Mesodermal cell (in vitro differentiated cells): ENCODE results near the gene C1QA.
"Not testable (repeated sequence)": the region's sequence is repeated elsewhere in the genome, so short reads cannot be mapped to it uniquely, and the experiment has no call there.

ENCODE experiments used
- H3K27ac ChIP-seq: 2 replicates; pipeline ENCODE4 v1.7.0; 2013; ENCODE audit warnings: mild to moderate bottlenecking, low read depth, low read length, moderate library complexity; ENCODE audit not compliant: severe bottlenecking
- H3K36me3 ChIP-seq: 2 replicates; pipeline ENCODE4 v1.7.1; 2013; ENCODE audit warnings: mild to moderate bottlenecking, low read length, moderate library complexity; ENCODE audit not compliant: control insufficient read depth, insufficient read depth
- H3K4me1 ChIP-seq: one replicate; pipeline ENCODE4 v1.7.1; 2013; ENCODE audit warnings: mild to moderate bottlenecking, low read length; ENCODE audit not compliant: insufficient read depth, control insufficient read depth, poor library complexity, severe bottlenecking
- H3K4me3 ChIP-seq: 2 replicates; pipeline ENCODE4 v1.7.0; 2013; ENCODE audit warnings: low read length, control low read depth, mild to moderate bottlenecking; ENCODE audit not compliant: insufficient read depth, poor library complexity, severe bottlenecking; ENCODE audit errors: extremely low read depth
- H3K9me3 ChIP-seq: 2 replicates; pipeline ENCODE4 v1.7.1; 2013; ENCODE audit warnings: mild to moderate bottlenecking, low read length, moderate library complexity; ENCODE audit not compliant: control insufficient read depth
- WGBS, 2 experiments: methylation state at CpG; one replicate each; pipeline ENCODE4 v1.1.5; 2013; ENCODE audit warnings: missing lambda C conversion rate in 2 of 2; ENCODE audit not compliant: insufficient coverage in 2 of 2; 5-methylcytosine and 5-hydroxymethylcytosine counted together

The C1QA gene

GRCh38 chr1:22658385-22659163 is 22.1 kb downstream of the C1QA start:
- WGBS, 2 experiments, result 71 to 79% methylated on average over 2 to 3 of the region's 3 CpGs
- H3K36me3 ChIP-seq, result no peaks in the 10 kb centered on the region
- H3K4me1 ChIP-seq, result no peaks in the 10 kb centered on the region
- H3K27ac ChIP-seq, result no peak overlapping the region
- H3K4me3 ChIP-seq, result no peak overlapping the region
- no peaks in the 10 kb centered on the region for H3K9me3 ChIP-seq

DNA sequence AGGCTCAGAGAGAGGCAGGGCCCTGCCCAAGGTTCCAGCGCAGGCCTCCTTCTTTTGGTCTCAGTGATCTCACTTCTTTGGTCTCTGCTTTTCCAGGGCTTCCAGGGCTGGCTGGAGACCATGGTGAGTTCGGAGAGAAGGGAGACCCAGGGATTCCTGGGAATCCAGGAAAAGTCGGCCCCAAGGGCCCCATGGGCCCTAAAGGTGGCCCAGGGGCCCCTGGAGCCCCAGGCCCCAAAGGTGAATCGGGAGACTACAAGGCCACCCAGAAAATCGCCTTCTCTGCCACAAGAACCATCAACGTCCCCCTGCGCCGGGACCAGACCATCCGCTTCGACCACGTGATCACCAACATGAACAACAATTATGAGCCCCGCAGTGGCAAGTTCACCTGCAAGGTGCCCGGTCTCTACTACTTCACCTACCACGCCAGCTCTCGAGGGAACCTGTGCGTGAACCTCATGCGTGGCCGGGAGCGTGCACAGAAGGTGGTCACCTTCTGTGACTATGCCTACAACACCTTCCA is 24.4 kb downstream of the C1QA start:
- no peaks in the 10 kb centered on the region for H3K36me3 ChIP-seq
- no peaks in the 10 kb centered on the region for H3K4me1 ChIP-seq
- no peak overlapping the region for H3K4me3 ChIP-seq
- no peaks in the 10 kb centered on the region for H3K9me3 ChIP-seq
- no peak overlapping the region for H3K27ac ChIP-seq
- WGBS, 2 experiments, result 94% methylated on average over 18 to 19 of the region's 19 CpGs

DNA sequence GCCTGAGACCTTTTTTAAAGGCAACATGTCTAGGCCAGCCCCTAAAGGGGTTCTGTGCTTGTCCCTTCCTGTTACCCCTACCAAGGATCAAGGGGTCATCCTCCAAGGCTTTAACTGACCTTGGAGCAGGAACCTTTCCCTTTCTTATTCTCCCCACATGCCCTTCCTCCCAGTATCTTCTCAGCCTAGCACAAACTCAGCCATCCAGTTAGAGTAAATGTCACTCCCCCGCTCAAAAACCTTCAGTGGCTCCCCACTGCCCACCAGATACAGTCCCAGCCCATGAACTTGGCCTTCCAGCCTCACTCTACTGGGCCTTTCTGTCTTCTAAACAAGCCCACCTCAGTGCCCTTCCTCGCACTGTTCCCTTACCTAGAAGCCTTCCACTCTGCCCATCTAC is 25.5 kb downstream of the C1QA start:
- no peak overlapping the region for H3K4me3 ChIP-seq
- no peaks in the 10 kb centered on the region for H3K36me3 ChIP-seq
- no peaks in the 10 kb centered on the region for H3K4me1 ChIP-seq
- no peak overlapping the region for H3K27ac ChIP-seq
- WGBS, 2 experiments, result 74 to 84% methylated on average over 2 of the region's 2 CpGs
- H3K9me3 ChIP-seq, result no peaks in the 10 kb centered on the region

- Histone ChIP-seq H3K4me1 (no peaks in the 10 kb centered on the region), H3K36me3 (no peaks in the 10 kb centered on the region), H3K4me3 (no peak overlapping the region), H3K9me3 (no peaks in the 10 kb centered on the region), H3K27ac (no peak overlapping the region)
- WGBS, 2 experiments, result 57 to 84% methylated on average over 3 to 4 of the region's 5 CpGs
Observed at GRCh38 chr1:22662318-22662717, 25.9 kb downstream of the C1QA start.

DNA sequence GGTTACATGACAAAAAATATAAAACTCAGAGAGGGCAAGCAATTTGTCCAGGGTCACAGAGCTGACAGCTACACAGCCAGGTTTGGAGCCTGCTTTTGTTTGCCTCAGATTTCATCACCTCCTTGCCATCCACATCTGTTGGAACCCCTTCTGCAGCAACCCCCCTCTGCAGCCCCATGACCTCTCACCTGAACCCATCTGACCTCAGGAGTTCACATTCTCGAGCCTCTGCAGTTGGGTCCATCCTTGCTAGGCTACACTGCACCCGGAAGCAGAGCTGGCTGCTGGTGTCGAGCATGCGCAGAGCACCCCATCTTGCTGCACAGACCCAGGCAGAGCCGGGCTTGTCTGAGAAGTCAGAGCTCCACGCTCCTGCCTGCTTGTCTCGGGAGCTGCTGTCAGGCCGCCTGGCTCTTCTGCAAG is 26.6 kb downstream of the C1QA start:
- no peak overlapping the region for H3K27ac ChIP-seq
- no peaks in the 10 kb centered on the region for H3K4me1 ChIP-seq
- H3K9me3 ChIP-seq, result no peaks in the 10 kb centered on the region
- 86 to 91% methylated on average over 8 of the region's 8 CpGs for WGBS, 2 experiments
- H3K36me3 ChIP-seq, result no peaks in the 10 kb centered on the region
- no peak overlapping the region for H3K4me3 ChIP-seq

- H3K4me3 ChIP-seq, result no peak overlapping the region
- no peaks in the 10 kb centered on the region for H3K4me1 ChIP-seq
- WGBS, 2 experiments, result 17 to 43% methylated on average over 3 to 5 of the region's 7 CpGs
Observed at GRCh38 chr1:22665752-22666151, 29.3 kb downstream of the C1QA start.

DNA sequence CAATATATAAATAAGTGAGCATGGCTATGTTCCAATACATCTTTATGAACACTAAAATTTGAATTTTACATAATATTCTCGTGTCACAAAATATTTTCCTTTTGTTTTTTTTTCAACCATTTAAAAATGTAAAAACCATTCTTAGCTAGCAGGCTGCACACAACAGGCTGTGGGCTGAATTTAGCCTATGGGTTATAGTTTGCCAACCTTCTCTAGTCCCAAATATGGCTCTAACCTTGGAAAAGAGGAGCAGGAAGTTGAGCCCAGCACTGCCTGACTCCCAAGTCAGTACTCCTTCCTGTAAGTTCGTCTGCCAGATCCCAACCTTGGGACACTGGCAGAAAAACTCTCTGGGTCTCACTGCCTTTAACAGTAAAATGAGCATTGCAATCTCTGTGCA is 30.0 kb downstream of the C1QA start:
- 67% methylated on average over 1 of the region's 2 CpGs; no CpG with 5 or more reads in 1 of the 2 experiments for WGBS, 2 experiments
- Histone ChIP-seq H3K4me3 (no peak overlapping the region), H3K36me3 (no peaks in the 10 kb centered on the region), H3K9me3 (no peaks in the 10 kb centered on the region), H3K27ac (no peak overlapping the region), H3K4me1 (no peaks in the 10 kb centered on the region)

More at GRCh38 chr1:22665752-22666151, 29.3 kb downstream of the C1QA start:
- Histone ChIP-seq H3K36me3 (no peaks in the 10 kb centered on the region), H3K9me3 (no peaks in the 10 kb centered on the region), H3K27ac (no peak overlapping the region)

DNA sequence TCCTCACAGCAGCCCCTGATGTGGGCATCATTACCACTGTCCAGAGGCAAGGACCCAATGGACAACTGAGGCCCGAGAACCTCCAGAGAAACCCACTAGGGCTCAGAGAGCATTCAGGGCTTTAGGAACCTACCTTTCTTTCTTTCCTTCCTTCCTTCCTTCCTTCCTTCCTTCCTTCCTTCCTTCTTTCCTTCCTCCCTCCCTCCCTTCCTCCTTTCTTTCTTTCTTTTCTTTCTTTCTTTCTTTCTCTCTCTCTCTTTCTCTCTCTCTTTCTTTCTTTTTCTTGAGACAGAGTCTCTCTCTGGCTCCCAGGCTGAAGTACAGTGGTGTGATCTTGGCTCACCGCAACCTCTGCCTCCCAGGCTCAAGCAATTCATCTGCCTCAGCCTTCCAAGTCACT is 32.4 kb downstream of the C1QA start:
- H3K9me3 ChIP-seq, H3K36me3 ChIP-seq, H3K4me3 ChIP-seq, H3K4me1 ChIP-seq, H3K27ac ChIP-seq: not testable (repeated sequence)
- 90% methylated on average over 2 of the region's 2 CpGs for WGBS, 2 experiments

GRCh38 chr1:22670352-22670975 is 34.0 kb downstream of the C1QA start:
- H3K4me3 ChIP-seq, result no peak overlapping the region
- no peaks in the 10 kb centered on the region for H3K36me3 ChIP-seq
- no peak overlapping the region for H3K27ac ChIP-seq
- 84 to 87% methylated on average over 8 to 11 of the region's 12 CpGs for WGBS, 2 experiments
- no peaks in the 10 kb centered on the region for H3K9me3 ChIP-seq
- H3K4me1 ChIP-seq, result no peaks in the 10 kb centered on the region

GRCh38 chr1:22671999-22672398 is 35.6 kb downstream of the C1QA start:
- Histone ChIP-seq H3K9me3 (no peaks in the 10 kb centered on the region), H3K27ac (no peak overlapping the region), H3K36me3 (no peaks in the 10 kb centered on the region), H3K4me3 (no peak overlapping the region), H3K4me1 (no peaks in the 10 kb centered on the region)
- WGBS, 2 experiments, result 87 to 92% methylated on average over 4 of the region's 4 CpGs
